Activated CD8-positive, alpha-beta memory T cell treated with anti-CD3 and anti-CD28 coated beads, Interleukin-2, amount 10 ng/mL, durations not matched to agents 7 days and 5 days (primary cell): ENCODE results near the gene COX6B2. TPM values are rescaled to one million over a fixed set of nuclear protein-coding genes. Genes with fewer than 3 reads are reported as not detected.

Source experiments
- ATAC-seq: fragments of 150-1000 bp; cut with Tn5 transposase; one replicate; pipeline ENCODE4 v1.10.0; 2021; ENCODE audit warnings: moderate library complexity
- CTCF ChIA-PET: fragments of 350-600 bp; sonication (Branson Sonifier 250); formaldehyde crosslinking; loops from one replicate; lab custom pipeline; 2021; ENCODE audit warnings: antibody characterized with exemption; lab: Charles Lee
- DNase-seq: peaks from one replicate; pipeline ENCODE4 v3.0.0-alpha.2; 2020
- H3K27ac Mint-ChIP-seq: one replicate; pipeline ENCODE4 v1.8.0; 2021; ENCODE audit warnings: mild to moderate bottlenecking, mixed read lengths
- H3K27me3 Mint-ChIP-seq: one replicate; pipeline ENCODE4 v1.8.0; 2021; ENCODE audit warnings: mixed read lengths
- H3K36me3 Mint-ChIP-seq: one replicate; pipeline ENCODE4 v1.8.0; 2021; ENCODE audit warnings: mild to moderate bottlenecking, mixed read lengths
- H3K4me1 Mint-ChIP-seq: one replicate; pipeline ENCODE4 v1.8.0; 2021; ENCODE audit warnings: mixed read lengths
- H3K4me3 Mint-ChIP-seq: one replicate; pipeline ENCODE4 v1.8.0; 2021; ENCODE audit warnings: mild to moderate bottlenecking, moderate library complexity, mixed read lengths
- H3K9me3 Mint-ChIP-seq: one replicate; pipeline ENCODE4 v1.8.0; 2022; ENCODE audit warnings: low read depth, mixed read lengths
- total RNA-seq, 2 experiments: library from RNA; stranded (reverse); gene quantifications; one replicate each; pipeline ENCODE4 v1.2.3, GENCODE V29; 2021

COX6B2 gene
- total RNA-seq, 2 experiments from 2014 or later = 0.19 to 2.0 TPM

DNA sequence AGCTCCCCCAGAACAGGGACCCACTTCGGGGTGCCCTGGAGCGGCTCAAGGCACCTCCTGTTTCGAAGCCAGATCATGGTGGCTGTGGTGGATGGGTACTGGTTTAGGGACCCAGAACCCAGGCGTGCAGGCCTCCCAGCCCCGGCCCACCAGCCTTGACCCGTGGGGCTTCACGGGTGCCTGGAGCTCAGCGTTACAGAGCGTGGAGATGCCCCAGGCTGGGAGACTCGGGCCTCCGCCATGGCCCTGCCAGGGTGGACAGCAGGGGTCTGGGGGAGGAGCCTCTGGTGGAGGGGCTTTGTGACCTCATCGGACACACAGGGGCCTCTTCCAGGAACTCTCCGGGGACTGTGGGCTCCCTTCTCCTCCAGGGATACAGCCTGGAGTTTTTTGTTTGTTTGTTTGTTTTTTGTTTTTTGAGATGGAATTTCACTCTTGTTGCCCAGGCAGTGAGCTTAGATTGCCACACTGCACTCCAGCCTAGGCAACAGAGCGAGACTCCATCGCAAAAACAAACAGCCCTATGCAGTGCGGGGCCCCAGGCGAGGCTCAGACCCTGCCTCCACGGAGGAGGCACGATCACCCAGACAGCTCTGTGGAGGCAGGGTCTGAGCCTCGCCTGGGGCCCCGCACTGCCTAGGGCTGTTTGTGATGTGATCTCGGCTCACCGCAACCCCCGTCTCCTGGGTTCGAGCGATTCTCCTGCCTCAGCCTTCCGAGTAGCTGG, 8.6 kb upstream of the COX6B2 start, which contains the start of gene GARIN5B:
Gene GARIN5B, minus strand, starts transcription at position 271 of the 727 bp plus-strand sequence. Its CDS starts 194 bp downstream, at position 77.
- ATAC-seq (no peak), DNase-seq (no peak)
- Mint-ChIP-seq H3K9me3 (no peaks in the 10 kb centered on the region), H3K4me1 (no peaks in the 10 kb centered on the region), H3K36me3 (no peaks in the 10 kb centered on the region), H3K27ac (no peak within 1 kb of the TSS), H3K4me3 (no peak within 1 kb of the TSS), H3K27me3 (peaks cover 9% of the 10 kb centered on the region)
- CTCF ChIA-PET = interaction anchor here (0.6 to 1.4 kb wide), 3 partner anchors 14 to 62 kb away, joined by 3 to 4 read pairs (median 3); no protein-coding TSS in a partner anchor

DNA sequence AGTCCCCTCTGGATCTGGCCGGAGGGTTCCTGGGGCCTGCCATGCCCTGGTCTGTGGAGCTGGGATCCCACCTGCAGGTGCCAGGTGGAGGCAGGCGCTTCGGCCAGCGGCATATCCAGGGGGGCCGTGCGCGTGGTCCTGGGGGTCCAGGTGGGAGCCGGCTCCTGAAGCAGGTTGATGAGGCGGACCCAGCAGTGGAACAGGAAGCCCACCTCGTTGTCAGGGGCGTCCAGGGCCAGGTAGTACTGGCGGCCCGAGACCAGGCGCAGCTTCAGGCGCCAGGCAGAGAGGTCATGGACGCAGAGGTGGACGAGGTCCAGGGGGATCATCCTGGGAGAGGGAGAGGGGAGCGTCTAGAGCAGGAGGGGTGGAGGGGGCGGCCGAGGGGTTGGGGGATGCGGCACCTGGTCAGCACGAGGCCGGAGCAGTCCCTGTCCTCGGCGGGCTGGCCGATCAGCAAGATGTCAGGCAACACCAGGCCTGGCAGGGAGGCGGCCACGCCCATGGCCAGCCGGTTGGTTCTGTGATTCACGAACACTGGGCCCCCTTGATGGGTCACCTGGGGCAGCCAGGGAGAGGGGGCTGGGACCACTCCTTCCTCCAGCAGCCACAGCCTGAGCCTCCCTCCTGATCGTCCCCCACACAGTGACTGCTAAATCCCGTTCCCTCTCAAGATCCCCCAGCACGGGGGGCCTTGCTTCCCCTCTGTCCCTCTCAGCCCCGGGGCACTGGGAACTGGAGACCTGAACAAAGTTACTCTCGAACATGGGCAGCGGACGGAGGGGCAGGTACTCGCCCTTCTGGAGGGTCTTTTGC, 7.9 kb upstream of the COX6B2 start:
- DNase-seq = no peak
- Mint-ChIP-seq H3K36me3 (no peaks in the 10 kb centered on the region), H3K4me3 (no peak overlapping the region), H3K27ac (no peak overlapping the region), H3K4me1 (no peaks in the 10 kb centered on the region), H3K27me3 (peaks cover 5% of the 10 kb centered on the region), H3K9me3 (no peaks in the 10 kb centered on the region)
- ATAC-seq = no peak
- CTCF ChIA-PET = interaction anchor here (0.6 to 1.4 kb wide), 3 partner anchors 13 to 61 kb away, joined by 3 to 4 read pairs (median 3); no protein-coding TSS in a partner anchor

DNA sequence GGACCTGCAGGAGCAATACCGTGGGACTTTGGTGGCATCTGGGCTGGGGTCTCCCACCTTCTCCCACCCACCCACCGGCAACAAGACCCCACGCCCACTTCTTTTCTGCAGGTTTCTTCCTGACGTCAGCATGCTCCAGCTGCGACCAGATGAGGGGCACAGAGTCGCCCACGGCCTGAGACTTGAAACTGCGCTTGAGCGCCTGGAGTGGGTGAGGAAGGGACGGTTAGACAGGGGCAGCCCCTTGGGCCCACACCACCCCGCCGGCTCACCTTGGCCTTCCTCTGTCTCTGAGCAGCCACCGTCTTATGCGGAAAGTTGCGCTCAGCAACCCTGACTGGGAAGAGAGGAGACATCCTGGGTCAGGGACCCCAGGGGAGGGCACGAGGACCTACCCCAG, 6.4 kb upstream of the COX6B2 start:
- H3K36me3 Mint-ChIP-seq = no peaks in the 10 kb centered on the region

GRCh38 chr19:55358943-55359908, 4.7 kb upstream of the COX6B2 start:
- DNase-seq (no peak), ATAC-seq (no peak)
- Mint-ChIP-seq H3K4me3 (no peak overlapping the region), H3K27me3 (peaks cover 25% of the 10 kb centered on the region), H3K9me3 (no peaks in the 10 kb centered on the region), H3K27ac (no peak overlapping the region), H3K4me1 (peaks cover under 1% of the 10 kb centered on the region), H3K36me3 (no peaks in the 10 kb centered on the region)
- CTCF ChIA-PET = interaction anchor here (1.3 kb wide), 1 partner anchor 58 kb away, joined by 3 read pairs; no protein-coding TSS in a partner anchor

More for the DNA sequence above, 6.4 kb upstream of the COX6B2 start:
- Mint-ChIP-seq H3K27ac (no peak overlapping the region), H3K4me3 (no peak overlapping the region), H3K27me3 (peaks cover 16% of the 10 kb centered on the region), H3K4me1 (no peaks in the 10 kb centered on the region), H3K9me3 (no peaks in the 10 kb centered on the region)
- CTCF ChIA-PET = no interaction called here
- ATAC-seq (no peak), DNase-seq (no peak)

DNA sequence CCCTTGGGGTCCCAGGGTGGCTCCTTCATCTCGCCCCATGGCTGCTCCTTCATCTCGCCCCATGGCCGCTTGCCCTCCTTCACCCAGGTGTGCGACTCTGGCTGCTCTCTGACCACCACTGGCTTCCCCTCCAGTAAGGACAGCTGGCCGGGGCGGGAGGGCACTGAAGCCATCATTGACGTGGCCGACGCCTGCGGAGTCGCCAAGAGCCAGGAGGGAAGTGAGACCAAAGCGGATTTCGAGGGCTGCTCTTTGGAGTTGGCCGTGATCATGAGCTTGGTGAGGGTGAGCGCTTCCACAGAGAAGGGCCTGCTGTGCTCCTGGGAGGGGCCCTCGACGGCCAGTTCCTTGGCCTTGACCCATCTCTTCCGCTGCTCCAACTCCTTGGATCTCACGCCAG, 4.0 kb upstream of the COX6B2 start:
- Mint-ChIP-seq H3K4me3 (no peak overlapping the region), H3K9me3 (no peaks in the 10 kb centered on the region), H3K36me3 (no peaks in the 10 kb centered on the region), H3K27me3 (peaks cover 29% of the 10 kb centered on the region), H3K4me1 (peaks cover 4% of the 10 kb centered on the region), H3K27ac (no peak overlapping the region)
- DNase-seq (no peak), ATAC-seq (no peak)
- CTCF ChIA-PET = interaction anchor here (1.3 kb wide), 1 partner anchor 57 kb away, joined by 3 read pairs; no protein-coding TSS in a partner anchor

DNA sequence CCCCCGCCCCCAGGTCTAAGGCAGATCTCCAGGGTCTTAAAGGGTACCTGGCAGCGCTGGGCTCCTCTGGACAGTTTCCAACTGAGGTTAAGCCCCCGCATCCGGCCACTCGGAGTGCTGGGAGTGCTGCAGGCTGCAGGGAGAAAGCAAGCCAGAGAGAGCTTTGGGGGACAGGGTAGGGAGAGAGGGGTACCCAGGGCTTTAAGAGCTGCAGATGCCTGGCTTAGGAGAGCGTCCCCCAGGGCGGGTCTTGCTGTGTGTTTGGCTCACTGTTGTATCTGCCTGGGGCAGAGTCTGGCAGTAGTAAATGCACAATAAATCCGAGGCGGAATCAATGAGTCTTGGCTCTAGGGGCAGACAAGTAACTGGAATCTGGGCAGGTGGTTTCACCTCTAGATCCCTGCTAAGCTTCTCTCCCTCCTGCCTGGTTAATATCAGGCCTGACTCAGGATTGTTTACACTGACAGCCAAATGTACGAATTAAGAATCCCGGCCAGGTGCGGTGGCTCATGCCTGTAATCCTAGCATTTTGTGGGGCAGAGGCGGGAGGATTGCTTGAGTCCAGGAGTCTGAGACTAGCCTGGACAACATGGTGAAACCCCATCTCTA, 798 bp upstream of the COX6B2 start:
- no peak for ATAC-seq
- H3K36me3 Mint-ChIP-seq = no peaks in the 10 kb centered on the region

DNA sequence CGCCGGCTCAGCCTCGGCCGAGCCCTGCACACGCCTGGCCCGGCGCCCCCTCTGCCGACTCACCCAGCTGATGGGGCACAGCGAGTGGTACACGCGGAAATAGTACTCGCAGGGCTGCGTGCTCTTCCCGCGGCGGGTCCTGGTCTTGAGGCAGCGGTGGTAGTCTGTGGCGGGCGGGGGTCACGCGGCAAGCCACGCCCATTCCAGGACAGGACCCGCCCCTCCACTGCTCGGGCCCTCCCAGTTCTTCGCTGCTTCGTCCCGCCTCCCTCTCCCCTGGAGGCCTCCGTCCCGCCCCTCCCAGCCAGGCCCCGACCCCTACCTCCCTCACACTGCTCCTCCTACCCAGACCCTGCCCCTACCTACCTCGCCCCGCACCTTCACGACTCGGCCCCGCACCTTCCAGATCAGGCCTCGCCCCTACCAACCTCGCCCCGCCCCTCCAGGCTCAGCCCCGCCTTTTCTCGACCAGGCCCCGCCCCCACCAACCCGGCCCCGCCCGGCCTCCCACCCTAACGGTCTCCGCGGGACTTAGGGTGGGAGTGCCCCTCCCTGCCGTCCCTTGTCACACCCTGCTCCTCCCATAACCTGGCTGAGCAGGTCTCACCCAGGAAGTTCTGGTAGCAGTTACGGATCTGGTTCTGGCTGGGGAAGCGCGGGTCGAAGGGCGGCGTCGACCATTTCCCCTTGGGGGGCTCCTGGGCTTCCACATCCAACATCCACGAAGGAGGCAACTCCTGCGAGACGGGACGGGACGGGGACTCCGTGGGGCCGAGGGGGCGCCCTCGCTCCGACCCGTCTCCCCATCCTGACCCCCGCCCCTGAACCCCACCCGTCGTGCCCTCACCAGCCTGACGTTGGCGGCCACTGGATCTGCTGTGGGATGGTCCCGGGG, 469 bp downstream of the COX6B2 start:
- ATAC-seq (peak; percentile 86), DNase-seq (peak; percentile 74)
- no peaks in the 10 kb centered on the region for H3K9me3 Mint-ChIP-seq
- CTCF ChIA-PET = interaction anchor here (1.9 kb wide), 1 partner anchor 29 kb away, joined by 4 read pairs; the partner anchor contains the start of gene TMEM238
- H3K4me3 Mint-ChIP-seq = peak overlapping the region; percentile 60
- H3K27ac Mint-ChIP-seq = peak overlapping the region; percentile 21
- H3K4me1 Mint-ChIP-seq = peaks cover 31% of the 10 kb centered on the region
- H3K36me3 Mint-ChIP-seq = no peaks in the 10 kb centered on the region
- H3K27me3 Mint-ChIP-seq = peaks cover 54% of the 10 kb centered on the region

More for the DNA sequence above, 798 bp upstream of the COX6B2 start:
- no peak for DNase-seq
- Mint-ChIP-seq H3K9me3 (no peaks in the 10 kb centered on the region), H3K27ac (no peak overlapping the region), H3K4me3 (no peak overlapping the region), H3K27me3 (peaks cover 54% of the 10 kb centered on the region), H3K4me1 (peaks cover 31% of the 10 kb centered on the region)
- CTCF ChIA-PET = interaction anchor here (1.0 to 1.9 kb wide), 3 partner anchors 14 to 28 kb away, joined by 3 to 4 read pairs (median 3); partner anchors contain the start of genes KMT5C and TMEM238

DNA sequence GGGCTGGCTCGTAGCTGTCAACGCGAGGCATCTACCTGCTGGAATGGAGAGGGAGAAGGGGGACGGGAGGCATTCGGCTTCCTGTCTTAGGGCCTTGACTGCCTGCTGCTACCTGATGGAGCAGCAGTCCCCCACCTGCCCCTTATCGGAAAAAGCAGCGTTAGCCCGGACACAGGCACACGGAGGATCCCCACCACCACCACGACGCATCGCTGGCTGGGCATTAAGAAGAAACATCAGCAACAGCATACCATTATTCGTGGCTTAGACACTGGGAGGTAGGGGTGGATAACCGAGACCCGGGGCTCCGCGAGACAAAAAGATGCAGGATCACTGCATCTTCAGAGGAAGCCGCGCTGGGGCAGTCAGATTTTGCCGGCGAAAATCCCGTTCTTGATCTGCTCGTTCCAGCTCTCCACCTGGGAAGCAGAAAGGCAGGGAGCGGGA, 1.1 kb downstream of the COX6B2 start:
- H3K9me3 Mint-ChIP-seq = no peaks in the 10 kb centered on the region
- CTCF ChIA-PET = interaction anchor here (1.7 kb wide), 1 partner anchor 51 kb away, joined by 3 read pairs; no protein-coding TSS in a partner anchor
- no peak overlapping the region for H3K27ac Mint-ChIP-seq
- no peak for ATAC-seq
- no peak for DNase-seq
- no peaks in the 10 kb centered on the region for H3K36me3 Mint-ChIP-seq
- peak overlapping the region; percentile 60 for H3K4me3 Mint-ChIP-seq
- peaks cover 54% of the 10 kb centered on the region for H3K27me3 Mint-ChIP-seq
- peaks cover 31% of the 10 kb centered on the region for H3K4me1 Mint-ChIP-seq

DNA sequence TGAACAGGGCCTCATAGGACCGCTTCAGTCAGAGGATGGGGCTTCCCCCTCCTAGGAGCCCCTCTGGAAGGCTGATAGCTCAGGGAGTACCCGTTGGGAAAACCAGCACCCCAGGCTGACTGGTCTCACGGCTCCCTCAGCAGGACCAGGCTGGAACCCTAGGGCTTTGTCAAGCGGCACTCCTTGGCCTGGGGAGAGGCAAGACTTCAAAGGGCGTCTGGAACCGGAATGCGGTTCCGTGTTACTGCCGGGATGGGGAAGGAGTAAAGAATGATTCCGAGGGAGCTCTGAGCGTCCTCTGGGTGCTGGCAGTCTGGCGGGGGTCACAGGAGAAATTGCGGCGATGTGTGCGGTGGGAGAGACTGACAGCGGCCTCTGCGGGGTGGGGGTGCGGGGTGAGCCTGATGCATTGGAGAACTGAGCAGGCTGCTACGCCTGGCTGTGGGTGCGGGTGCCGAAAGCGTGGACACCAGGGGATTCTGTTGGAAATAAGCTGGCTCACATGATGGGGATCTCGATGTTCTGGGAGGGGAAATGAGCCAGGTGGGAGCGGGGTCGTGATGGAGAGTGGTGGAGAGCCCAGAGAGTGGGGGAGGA, 1.9 kb downstream of the COX6B2 start:
- no peak for DNase-seq
- Mint-ChIP-seq H3K4me3 (peak overlapping the region; percentile 10), H3K27ac (no peak overlapping the region), H3K27me3 (peaks cover 54% of the 10 kb centered on the region), H3K9me3 (no peaks in the 10 kb centered on the region), H3K36me3 (no peaks in the 10 kb centered on the region), H3K4me1 (peaks cover 31% of the 10 kb centered on the region)
- no peak for ATAC-seq
- CTCF ChIA-PET = interaction anchor here (0.8 to 1.7 kb wide), 4 partner anchors 12 to 211 kb away, joined by 3 to 5 read pairs (median 3); partner anchors contain the start of gene KMT5C

GRCh38 chr19:55352040-55352439, 2.5 kb downstream of the COX6B2 start:
- DNase-seq (peak; percentile 64), ATAC-seq (peak; percentile 18)
- peaks cover 49% of the 10 kb centered on the region for H3K27me3 Mint-ChIP-seq
- peaks cover 31% of the 10 kb centered on the region for H3K4me1 Mint-ChIP-seq
- no peaks in the 10 kb centered on the region for H3K36me3 Mint-ChIP-seq
- H3K4me3 Mint-ChIP-seq = no peak overlapping the region
- no peak overlapping the region for H3K27ac Mint-ChIP-seq
- no peaks in the 10 kb centered on the region for H3K9me3 Mint-ChIP-seq
- CTCF ChIA-PET = interaction anchor here (0.8 to 1.7 kb wide), 4 partner anchors 11 to 210 kb away, joined by 3 to 5 read pairs (median 3); partner anchors contain the start of gene KMT5C
